ENCODE results near the gene OTUD1. TPM values are rescaled to one million over a fixed set of nuclear protein-coding genes. Genes with fewer than 3 reads are reported as not detected.

Gene OTUD1
- total RNA-seq, 1 donor from 2014 or later: 24.1 TPM

GRCh38 chr10:23418051-23418681 lies 20.7 kb upstream of the OTUD1 start:
- no peak for TF ChIP-seq CTCF (IDR thresholded peaks at IDR 0.05)
- H3K27ac ChIP-seq: no peak overlapping the region
- intact Hi-C loops (cut with DNase I): no loop called here
- no peak for DNase-seq (ENCODE audit: low spot score in 2 of 2)
- H3K36me3 ChIP-seq: no peaks in the 10 kb centered on the region
- H3K4me3 ChIP-seq: no peak overlapping the region
- no peaks in the 10 kb centered on the region for H3K4me1 ChIP-seq
- no peaks in the 10 kb centered on the region for H3K27me3 ChIP-seq
- no peaks in the 10 kb centered on the region for H3K9me3 ChIP-seq

- no peak for TF ChIP-seq CTCF (IDR thresholded peaks at IDR 0.05)
- no peak for DNase-seq (ENCODE audit: low spot score in 2 of 2)
- H3K9me3 ChIP-seq: no peaks in the 10 kb centered on the region
- no peak overlapping the region for H3K4me3 ChIP-seq
- H3K4me1 ChIP-seq: no peaks in the 10 kb centered on the region
- no peaks in the 10 kb centered on the region for H3K27me3 ChIP-seq
- H3K27ac ChIP-seq: no peak overlapping the region
- H3K36me3 ChIP-seq: no peaks in the 10 kb centered on the region
- intact Hi-C loops (cut with DNase I): no loop called here
These were observed 19.7 kb upstream of the OTUD1 start for GRCh38 chr10:23419201-23419600.

GRCh38 chr10:23419655-23420329 lies 19.1 kb upstream of the OTUD1 start:
- DNase-seq (ENCODE audit: low spot score in 2 of 2): no peak
- Histone ChIP-seq H3K36me3 (no peaks in the 10 kb centered on the region), H3K4me3 (no peak overlapping the region), H3K4me1 (no peaks in the 10 kb centered on the region), H3K9me3 (no peaks in the 10 kb centered on the region), H3K27me3 (no peaks in the 10 kb centered on the region), H3K27ac (no peak overlapping the region)
- no peak for TF ChIP-seq CTCF (IDR thresholded peaks at IDR 0.05)
- intact Hi-C loops (cut with DNase I): no loop called here

GRCh38 chr10:23421397-23421796 lies 17.5 kb upstream of the OTUD1 start:
- no peaks in the 10 kb centered on the region for H3K27me3 ChIP-seq
- no peak for TF ChIP-seq CTCF (IDR thresholded peaks at IDR 0.05)
- DNase-seq (ENCODE audit: low spot score in 2 of 2): no peak
- no peak overlapping the region for H3K27ac ChIP-seq
- no peak overlapping the region for H3K4me3 ChIP-seq
- H3K9me3 ChIP-seq: no peaks in the 10 kb centered on the region
- H3K4me1 ChIP-seq: no peaks in the 10 kb centered on the region
- no peaks in the 10 kb centered on the region for H3K36me3 ChIP-seq
- intact Hi-C loops (cut with DNase I): no loop called here

- no peak overlapping the region for H3K4me3 ChIP-seq
- no peaks in the 10 kb centered on the region for H3K9me3 ChIP-seq
- no peak for DNase-seq (ENCODE audit: low spot score in 2 of 2)
- no peak for TF ChIP-seq CTCF (IDR thresholded peaks at IDR 0.05)
- H3K27ac ChIP-seq: no peak overlapping the region
- no peaks in the 10 kb centered on the region for H3K27me3 ChIP-seq
- intact Hi-C loops (cut with DNase I): no loop called here
- no peaks in the 10 kb centered on the region for H3K4me1 ChIP-seq
- no peaks in the 10 kb centered on the region for H3K36me3 ChIP-seq
These were observed 16.9 kb upstream of the OTUD1 start for GRCh38 chr10:23422003-23422411.
